ENCODE data around the gene SLC38A8.

DNA sequence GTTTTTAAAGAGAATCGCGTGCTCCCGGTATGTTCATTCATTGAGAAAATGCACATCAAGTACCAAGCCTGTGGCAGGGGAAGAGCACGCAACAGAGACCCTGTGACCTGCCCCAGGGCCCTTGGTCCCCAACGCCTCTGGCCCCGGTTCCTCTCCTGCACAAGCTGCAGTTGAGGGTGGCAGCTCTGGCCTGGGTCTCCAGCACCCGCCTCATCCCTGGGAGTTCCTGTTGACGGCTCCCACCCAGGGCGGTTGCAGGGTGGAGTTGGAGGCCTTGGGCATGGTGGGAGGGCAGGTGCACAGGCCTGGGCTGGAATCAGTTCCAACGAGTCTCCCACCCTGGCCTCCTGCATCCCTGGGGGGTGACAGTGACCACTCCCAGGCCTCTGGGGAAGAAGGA lies 69.5 kb downstream of the SLC38A8 start:
- TF ChIP-seq POLR2AphosphoS5 (IDR thresholded peaks at IDR 0.05): no peak
- TF ChIP-seq, protein P1, sequence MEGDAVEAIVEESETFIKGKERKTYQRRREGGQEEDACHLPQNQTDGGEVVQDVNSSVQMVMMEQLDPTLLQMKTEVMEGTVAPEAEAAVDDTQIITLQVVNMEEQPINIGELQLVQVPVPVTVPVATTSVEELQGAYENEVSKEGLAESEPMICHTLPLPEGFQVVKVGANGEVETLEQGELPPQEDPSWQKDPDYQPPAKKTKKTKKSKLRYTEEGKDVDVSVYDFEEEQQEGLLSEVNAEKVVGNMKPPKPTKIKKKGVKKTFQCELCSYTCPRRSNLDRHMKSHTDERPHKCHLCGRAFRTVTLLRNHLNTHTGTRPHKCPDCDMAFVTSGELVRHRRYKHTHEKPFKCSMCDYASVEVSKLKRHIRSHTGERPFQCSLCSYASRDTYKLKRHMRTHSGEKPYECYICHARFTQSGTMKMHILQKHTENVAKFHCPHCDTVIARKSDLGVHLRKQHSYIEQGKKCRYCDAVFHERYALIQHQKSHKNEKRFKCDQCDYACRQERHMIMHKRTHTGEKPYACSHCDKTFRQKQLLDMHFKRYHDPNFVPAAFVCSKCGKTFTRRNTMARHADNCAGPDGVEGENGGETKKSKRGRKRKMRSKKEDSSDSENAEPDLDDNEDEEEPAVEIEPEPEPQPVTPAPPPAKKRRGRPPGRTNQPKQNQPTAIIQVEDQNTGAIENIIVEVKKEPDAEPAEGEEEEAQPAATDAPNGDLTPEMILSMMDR (IDR thresholded peaks at IDR 0.05): no peak
